Activated naive CD4-positive, alpha-beta T cell treated with anti-CD3 and anti-CD28 coated beads, Interleukin-2, amount 10 ng/mL, durations not matched to agents 7 days and 5 days (primary cell): ENCODE data around the gene NCOA5.
A peak's percentile ranks its signal among the peaks of the same experiment; 100 is the strongest.

Experiments
- CTCF ChIA-PET: fragments of 350-600 bp; sonication (Branson Sonifier 250); formaldehyde crosslinking; loops from one replicate; lab custom pipeline; 2021; ENCODE audit warnings: antibody characterized with exemption; lab: Charles Lee
- DNase-seq: peaks from one replicate; pipeline ENCODE4 v3.0.0-alpha.2; 2020
- H3K27ac Mint-ChIP-seq: one replicate; pipeline ENCODE4 v1.8.0; 2021; ENCODE audit warnings: mild to moderate bottlenecking, moderate library complexity, mixed read lengths
- H3K27me3 Mint-ChIP-seq: one replicate; pipeline ENCODE4 v1.8.0; 2021; ENCODE audit warnings: mild to moderate bottlenecking, mixed read lengths
- H3K36me3 Mint-ChIP-seq: one replicate; pipeline ENCODE4 v1.8.0; 2021; ENCODE audit warnings: mixed read lengths
- H3K4me1 Mint-ChIP-seq: one replicate; pipeline ENCODE4 v1.8.0; 2021; ENCODE audit warnings: mixed read lengths
- H3K4me3 Mint-ChIP-seq: one replicate; pipeline ENCODE4 v1.8.0; 2021; ENCODE audit warnings: mild to moderate bottlenecking, moderate library complexity, mixed read lengths
- H3K9me3 Mint-ChIP-seq: one replicate; pipeline ENCODE4 v1.8.0; 2021; ENCODE audit warnings: mixed read lengths

The NCOA5 gene

DNA sequence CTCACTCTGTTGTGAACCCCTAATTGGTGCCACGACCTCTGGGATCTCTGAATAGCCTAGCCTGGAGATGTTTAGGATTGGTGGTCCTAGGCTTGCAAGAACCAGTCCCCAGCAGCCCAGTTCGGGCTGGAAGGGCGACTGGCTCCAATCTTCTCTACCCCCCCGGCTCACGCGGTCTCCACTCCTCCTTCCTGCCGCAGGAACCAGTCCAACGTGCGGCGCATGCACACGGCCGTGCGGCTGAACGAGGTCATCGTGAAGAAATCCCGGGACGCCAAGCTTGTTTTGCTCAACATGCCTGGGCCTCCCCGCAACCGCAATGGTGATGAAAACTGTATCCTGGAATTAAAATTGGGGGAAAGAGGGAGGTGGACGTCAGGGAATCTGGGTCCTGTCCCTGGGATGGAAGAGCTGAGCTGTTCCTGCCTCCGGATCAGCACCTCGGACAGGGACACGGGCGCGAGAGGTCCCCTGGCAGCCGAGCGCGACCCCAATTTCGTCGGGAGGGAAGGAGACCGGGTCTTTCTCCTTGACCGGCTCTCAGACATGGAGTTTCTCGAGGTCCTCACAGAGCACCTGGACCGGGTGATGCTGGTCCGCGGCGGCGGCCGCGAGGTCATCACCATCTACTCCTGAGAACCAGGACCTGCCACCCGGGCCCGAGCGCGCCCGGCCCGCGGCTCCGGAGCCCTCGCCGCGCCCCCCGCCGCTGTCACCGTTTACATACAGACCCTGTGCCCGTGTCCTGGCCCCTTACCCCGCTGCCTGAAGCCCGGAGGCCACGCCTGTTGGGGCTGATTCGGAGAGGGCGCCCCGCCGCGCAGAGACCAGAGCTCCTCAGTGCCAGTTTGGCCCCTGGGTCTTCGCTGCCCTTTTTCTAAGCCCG lies 32.5 kb downstream of the NCOA5 start:
- peaks cover 30% of the 10 kb centered on the region for H3K36me3 Mint-ChIP-seq
- H3K27me3 Mint-ChIP-seq: peaks cover 53% of the 10 kb centered on the region
- H3K4me3 Mint-ChIP-seq: no peak overlapping the region
- CTCF ChIA-PET: interaction anchor here (1.4 kb wide), 1 partner anchor 70 kb away, joined by 5 read pairs; no protein-coding TSS in a partner anchor
- H3K27ac Mint-ChIP-seq: no peak overlapping the region
- H3K4me1 Mint-ChIP-seq: peaks cover 38% of the 10 kb centered on the region
- no peaks in the 10 kb centered on the region for H3K9me3 Mint-ChIP-seq
- peak; percentile 56 for DNase-seq

- Mint-ChIP-seq H3K4me1 (peaks cover 28% of the 10 kb centered on the region), H3K27me3 (peaks cover 60% of the 10 kb centered on the region), H3K27ac (no peak overlapping the region), H3K4me3 (no peak overlapping the region), H3K36me3 (peaks cover 20% of the 10 kb centered on the region), H3K9me3 (no peaks in the 10 kb centered on the region)
- DNase-seq: no peak
- CTCF ChIA-PET: interaction anchor here (0.7 to 1.2 kb wide), 2 partner anchors 45 to 70 kb away, joined by 3 to 5 read pairs; no protein-coding TSS in a partner anchor
Measured at GRCh38 chr20:46056027-46056833, 33.5 kb downstream of the NCOA5 start.

DNA sequence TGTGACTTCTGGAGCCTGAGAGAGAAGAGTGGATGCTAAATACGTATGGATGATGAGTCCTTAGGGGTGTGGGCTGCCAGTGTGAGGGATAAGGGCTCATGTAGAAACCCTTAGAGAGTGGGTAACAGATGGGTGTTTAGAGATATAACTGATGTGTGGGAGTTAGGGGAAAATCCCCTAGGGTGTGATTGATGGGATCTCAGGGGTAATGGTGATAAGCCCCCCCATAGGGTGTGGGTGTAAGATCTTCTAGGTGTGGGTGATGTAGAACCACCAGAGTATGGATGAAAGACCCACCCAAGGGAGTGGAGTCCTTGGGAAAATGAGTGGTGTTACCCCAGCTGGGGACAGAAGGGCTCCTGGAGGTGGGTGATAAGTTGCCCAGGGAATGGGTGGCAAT lies 34.5 kb downstream of the NCOA5 start:
- H3K36me3 Mint-ChIP-seq: peaks cover 12% of the 10 kb centered on the region
- H3K4me3 Mint-ChIP-seq: no peak overlapping the region
- no peak for DNase-seq
- CTCF ChIA-PET: interaction anchor here (1.2 kb wide), 1 partner anchor 44 kb away, joined by 5 read pairs; no protein-coding TSS in a partner anchor
- no peak overlapping the region for H3K27ac Mint-ChIP-seq
- peaks cover 67% of the 10 kb centered on the region for H3K27me3 Mint-ChIP-seq
- no peaks in the 10 kb centered on the region for H3K9me3 Mint-ChIP-seq
- peaks cover 19% of the 10 kb centered on the region for H3K4me1 Mint-ChIP-seq

DNA sequence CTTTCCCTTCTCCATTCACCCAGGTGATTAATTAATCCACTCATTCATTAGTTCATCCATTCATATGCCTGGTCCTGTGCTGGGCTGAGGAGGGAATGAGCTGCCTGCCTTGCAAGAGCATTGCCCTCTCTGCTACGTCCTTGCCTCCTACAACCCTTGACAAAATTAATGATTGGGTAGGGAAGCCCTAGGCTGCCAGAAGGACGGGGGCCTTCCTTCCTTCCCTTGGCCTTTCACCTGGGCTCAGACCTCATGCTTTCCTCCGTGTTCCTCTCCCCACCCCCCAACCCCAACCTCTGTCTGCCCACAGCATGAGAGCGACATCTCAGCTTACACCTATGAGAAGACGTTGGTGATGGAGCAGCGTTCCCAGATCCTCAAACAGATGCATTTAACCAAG lies 35.2 kb downstream of the NCOA5 start:
- no peak overlapping the region for H3K27ac Mint-ChIP-seq
- H3K36me3 Mint-ChIP-seq: peaks cover 6% of the 10 kb centered on the region
- no peak overlapping the region for H3K4me3 Mint-ChIP-seq
- no peaks in the 10 kb centered on the region for H3K9me3 Mint-ChIP-seq
- H3K27me3 Mint-ChIP-seq: peaks cover 71% of the 10 kb centered on the region
- no peak for DNase-seq
- CTCF ChIA-PET: no interaction called here
- peaks cover 12% of the 10 kb centered on the region for H3K4me1 Mint-ChIP-seq

GRCh38 chr20:46053416-46053815 lies 36.3 kb downstream of the NCOA5 start:
- no peaks in the 10 kb centered on the region for H3K36me3 Mint-ChIP-seq
- CTCF ChIA-PET: no interaction called here
- H3K4me1 Mint-ChIP-seq: peaks cover 5% of the 10 kb centered on the region
- H3K27ac Mint-ChIP-seq: no peak overlapping the region
- no peaks in the 10 kb centered on the region for H3K9me3 Mint-ChIP-seq
- DNase-seq: no peak
- H3K4me3 Mint-ChIP-seq: no peak overlapping the region
- H3K27me3 Mint-ChIP-seq: peaks cover 65% of the 10 kb centered on the region

- Mint-ChIP-seq H3K4me3 (no peak overlapping the region), H3K36me3 (no peaks in the 10 kb centered on the region), H3K27me3 (peaks cover 56% of the 10 kb centered on the region), H3K4me1 (no peaks in the 10 kb centered on the region), H3K27ac (no peak overlapping the region), H3K9me3 (no peaks in the 10 kb centered on the region)
- no peak for DNase-seq
- CTCF ChIA-PET: no interaction called here
Measured at GRCh38 chr20:46051556-46052308, 38.0 kb downstream of the NCOA5 start.

- H3K9me3 Mint-ChIP-seq: no peaks in the 10 kb centered on the region
- H3K4me1 Mint-ChIP-seq: no peaks in the 10 kb centered on the region
- no peak overlapping the region for H3K4me3 Mint-ChIP-seq
- H3K27me3 Mint-ChIP-seq: peaks cover 50% of the 10 kb centered on the region
- DNase-seq: no peak
- H3K27ac Mint-ChIP-seq: no peak overlapping the region
- H3K36me3 Mint-ChIP-seq: no peaks in the 10 kb centered on the region
- CTCF ChIA-PET: no interaction called here
Measured at GRCh38 chr20:46050885-46051284, 38.9 kb downstream of the NCOA5 start.

DNA sequence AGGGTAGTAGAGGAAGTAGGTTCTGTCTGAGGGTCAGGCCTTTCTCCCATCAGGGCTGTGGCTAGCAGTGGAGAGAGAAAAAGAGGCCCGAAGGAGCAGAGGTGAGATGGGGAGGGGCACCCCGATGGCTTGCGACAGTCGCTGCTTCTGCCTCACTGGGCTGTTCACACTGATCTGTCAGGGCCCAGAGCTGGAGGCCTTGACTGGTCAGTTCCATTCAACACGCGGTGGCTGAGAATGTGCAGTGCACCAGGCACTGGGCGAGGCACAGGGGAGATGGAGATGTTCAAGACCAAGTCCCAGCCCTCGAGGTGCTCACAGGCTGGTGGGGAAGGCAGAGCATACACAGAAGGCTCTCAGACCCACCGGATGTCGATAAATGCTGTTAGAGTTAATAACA lies 39.3 kb downstream of the NCOA5 start:
- Mint-ChIP-seq H3K36me3 (no peaks in the 10 kb centered on the region), H3K4me1 (no peaks in the 10 kb centered on the region), H3K27me3 (peaks cover 50% of the 10 kb centered on the region), H3K4me3 (no peak overlapping the region), H3K27ac (no peak overlapping the region), H3K9me3 (no peaks in the 10 kb centered on the region)
- no peak for DNase-seq
- CTCF ChIA-PET: no interaction called here

DNA sequence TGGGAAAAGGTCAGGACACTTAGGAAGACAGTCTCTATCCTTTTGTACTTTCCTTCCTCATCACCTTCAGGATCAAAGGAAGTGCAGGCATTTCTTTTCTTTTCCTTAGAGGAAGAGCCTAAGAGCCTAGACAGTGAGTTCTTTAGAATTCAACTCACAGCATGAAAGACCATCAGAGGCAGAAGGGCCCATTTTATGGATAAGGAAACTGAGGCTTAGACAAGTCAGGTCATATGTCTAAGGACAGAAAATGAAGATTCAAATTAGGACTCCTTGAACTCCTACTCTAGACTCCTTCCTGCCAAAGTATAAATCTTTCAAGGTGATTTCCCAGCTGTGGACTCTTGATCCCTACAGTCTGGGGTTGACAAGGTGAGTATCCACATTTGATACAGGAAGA lies 39.9 kb downstream of the NCOA5 start:
- no peaks in the 10 kb centered on the region for H3K4me1 Mint-ChIP-seq
- H3K36me3 Mint-ChIP-seq: no peaks in the 10 kb centered on the region
- CTCF ChIA-PET: no interaction called here
- no peak overlapping the region for H3K27ac Mint-ChIP-seq
- no peak for DNase-seq
- H3K4me3 Mint-ChIP-seq: no peak overlapping the region
- no peaks in the 10 kb centered on the region for H3K9me3 Mint-ChIP-seq
- H3K27me3 Mint-ChIP-seq: peaks cover 44% of the 10 kb centered on the region

DNA sequence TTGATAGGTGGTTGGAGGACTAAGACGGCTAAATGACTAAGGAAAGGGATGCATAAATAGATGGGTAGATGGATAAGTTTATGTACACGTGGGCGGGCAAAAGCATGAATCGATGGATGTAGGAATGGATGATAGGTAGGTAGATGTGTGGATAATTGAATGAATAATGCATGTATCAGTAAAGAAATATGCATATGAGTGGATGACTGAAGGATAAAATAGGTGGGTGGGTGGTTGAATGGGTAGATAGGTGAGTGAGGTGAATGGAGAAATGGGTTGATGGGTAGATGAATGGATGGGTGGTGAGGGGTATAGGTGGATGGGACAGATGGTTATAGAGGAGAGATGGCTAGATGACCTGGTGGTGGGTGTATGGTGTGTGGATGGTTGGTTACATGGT lies 40.6 kb downstream of the NCOA5 start:
- Mint-ChIP-seq H3K4me1 (no peaks in the 10 kb centered on the region), H3K36me3 (no peaks in the 10 kb centered on the region), H3K27ac (no peak overlapping the region), H3K4me3 (no peak overlapping the region), H3K27me3 (peaks cover 41% of the 10 kb centered on the region), H3K9me3 (no peaks in the 10 kb centered on the region)
- CTCF ChIA-PET: no interaction called here
- DNase-seq: no peak

GRCh38 chr20:46047821-46048220 lies 41.9 kb downstream of the NCOA5 start:
- peaks cover 40% of the 10 kb centered on the region for H3K27me3 Mint-ChIP-seq
- H3K27ac Mint-ChIP-seq: no peak overlapping the region
- no peaks in the 10 kb centered on the region for H3K4me1 Mint-ChIP-seq
- no peak for DNase-seq
- CTCF ChIA-PET: no interaction called here
- H3K9me3 Mint-ChIP-seq: no peaks in the 10 kb centered on the region
- no peak overlapping the region for H3K4me3 Mint-ChIP-seq
- H3K36me3 Mint-ChIP-seq: no peaks in the 10 kb centered on the region

- Mint-ChIP-seq H3K4me3 (no peak overlapping the region), H3K9me3 (no peaks in the 10 kb centered on the region), H3K27me3 (peaks cover 43% of the 10 kb centered on the region), H3K4me1 (no peaks in the 10 kb centered on the region), H3K36me3 (no peaks in the 10 kb centered on the region), H3K27ac (no peak overlapping the region)
- CTCF ChIA-PET: no interaction called here
- no peak for DNase-seq
Measured at GRCh38 chr20:46046588-46047310, 43.0 kb downstream of the NCOA5 start.

DNA sequence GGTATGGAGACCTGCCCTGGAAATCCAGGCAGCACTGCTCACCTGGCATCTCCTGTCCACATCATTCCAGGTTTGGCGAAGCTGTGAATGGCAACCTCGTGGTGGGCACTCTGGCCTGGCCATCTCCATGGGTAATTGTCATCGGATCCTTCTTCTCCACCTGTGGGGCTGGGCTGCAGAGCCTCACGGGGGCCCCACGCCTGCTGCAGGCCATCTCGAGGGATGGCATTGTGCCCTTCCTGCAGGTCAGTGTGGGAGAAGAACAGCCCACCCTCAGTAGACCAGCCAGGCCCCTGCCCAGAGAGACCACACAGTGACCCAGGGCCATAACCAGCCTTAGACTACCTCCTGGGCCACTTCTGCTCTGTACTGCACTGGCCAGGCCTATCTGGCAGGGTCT lies 44.9 kb downstream of the NCOA5 start:
- Mint-ChIP-seq H3K4me1 (no peaks in the 10 kb centered on the region), H3K36me3 (no peaks in the 10 kb centered on the region), H3K27me3 (peaks cover 40% of the 10 kb centered on the region), H3K27ac (no peak overlapping the region), H3K4me3 (no peak overlapping the region), H3K9me3 (no peaks in the 10 kb centered on the region)
- no peak for DNase-seq
- CTCF ChIA-PET: no interaction called here
